Activated CD8-positive, alpha-beta memory T cell treated with anti-CD3 and anti-CD28 coated beads, Interleukin-2, amount 10 ng/mL, durations not matched to agents 7 days and 5 days (primary cell): Measurements from ENCODE around the gene WDR41. TPM values are rescaled to one million over a fixed set of nuclear protein-coding genes. Genes with fewer than 3 reads are reported as not detected.

Source experiments
- ATAC-seq: fragments of 150-1000 bp; cut with Tn5 transposase; one replicate; pipeline ENCODE4 v1.10.0; 2021; ENCODE audit warnings: moderate library complexity
- CTCF ChIA-PET: fragments of 350-600 bp; sonication (Branson Sonifier 250); formaldehyde crosslinking; loops from one replicate; lab custom pipeline; 2021; ENCODE audit warnings: antibody characterized with exemption; lab: Charles Lee
- DNase-seq: peaks from one replicate; pipeline ENCODE4 v3.0.0-alpha.2; 2020
- H3K27ac Mint-ChIP-seq: one replicate; pipeline ENCODE4 v1.8.0; 2021; ENCODE audit warnings: mild to moderate bottlenecking, mixed read lengths
- H3K27me3 Mint-ChIP-seq: one replicate; pipeline ENCODE4 v1.8.0; 2021; ENCODE audit warnings: mixed read lengths
- H3K36me3 Mint-ChIP-seq: one replicate; pipeline ENCODE4 v1.8.0; 2021; ENCODE audit warnings: mild to moderate bottlenecking, mixed read lengths
- H3K4me1 Mint-ChIP-seq: one replicate; pipeline ENCODE4 v1.8.0; 2021; ENCODE audit warnings: mixed read lengths
- H3K4me3 Mint-ChIP-seq: one replicate; pipeline ENCODE4 v1.8.0; 2021; ENCODE audit warnings: mild to moderate bottlenecking, moderate library complexity, mixed read lengths
- H3K9me3 Mint-ChIP-seq: one replicate; pipeline ENCODE4 v1.8.0; 2022; ENCODE audit warnings: low read depth, mixed read lengths
- total RNA-seq, 2 experiments: library from RNA; stranded (reverse); gene quantifications; one replicate each; pipeline ENCODE4 v1.2.3, GENCODE V29; 2021

Gene WDR41
- total RNA-seq, 2 experiments from 2014 or later: 33.2 to 35.7 TPM

DNA sequence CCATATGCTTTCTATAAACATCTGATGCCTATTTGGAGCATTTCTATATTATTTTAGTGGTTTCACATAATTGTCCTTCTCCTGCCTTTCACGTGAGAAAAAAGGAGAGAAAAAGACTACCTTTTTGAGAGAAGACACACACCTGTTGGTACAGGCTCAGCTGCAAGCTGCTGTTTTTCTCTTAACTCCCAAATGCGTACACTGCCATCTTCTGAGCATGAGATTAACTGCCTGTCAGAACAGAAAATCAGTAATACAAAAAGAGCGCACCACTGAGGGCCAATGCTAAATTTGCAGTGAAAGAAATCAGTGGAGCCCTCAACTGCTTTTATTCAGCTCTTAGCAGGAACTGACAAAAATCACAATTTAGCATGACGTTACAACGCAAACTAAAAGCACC lies 54.9 kb downstream of the WDR41 start:
- H3K9me3 Mint-ChIP-seq: no peaks in the 10 kb centered on the region
- DNase-seq: no peak

GRCh38 chr5:77431719-77432118 lies 60.4 kb downstream of the WDR41 start:
- CTCF ChIA-PET: no interaction called here
- Mint-ChIP-seq H3K4me3 (no peak overlapping the region), H3K4me1 (no peaks in the 10 kb centered on the region), H3K9me3 (no peaks in the 10 kb centered on the region), H3K36me3 (peaks cover 34% of the 10 kb centered on the region), H3K27ac (no peak overlapping the region), H3K27me3 (no peaks in the 10 kb centered on the region)
- DNase-seq (no peak), ATAC-seq (no peak)

More for the DNA sequence above, 54.9 kb downstream of the WDR41 start:
- Mint-ChIP-seq H3K4me1 (no peaks in the 10 kb centered on the region), H3K27me3 (no peaks in the 10 kb centered on the region), H3K27ac (no peak overlapping the region), H3K36me3 (peaks cover 22% of the 10 kb centered on the region), H3K4me3 (no peak overlapping the region)
- CTCF ChIA-PET: interaction anchor here (1.0 to 2.2 kb wide), 3 partner anchors 12 to 293 kb away, joined by 3 to 6 read pairs (median 6); no protein-coding TSS in a partner anchor
- ATAC-seq: no peak

DNA sequence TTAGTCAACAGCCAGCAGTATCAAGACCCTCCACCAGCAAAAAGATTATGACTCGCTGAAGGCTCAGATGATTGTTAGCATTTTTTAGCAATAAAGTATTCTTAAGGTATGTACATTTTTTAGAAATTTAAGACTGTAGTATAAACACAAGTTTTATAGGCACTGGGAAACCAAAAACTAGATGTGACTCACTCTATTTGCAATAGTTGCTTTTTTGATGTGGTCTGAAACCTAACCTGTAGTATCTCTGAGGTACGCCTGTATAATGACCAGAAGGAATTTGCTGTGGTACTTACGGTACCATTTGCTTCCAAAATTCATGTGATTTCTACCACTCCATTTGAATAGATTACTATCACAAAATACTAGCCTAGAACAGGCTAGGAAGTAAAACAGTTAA lies 60.8 kb downstream of the WDR41 start:
- no peak overlapping the region for H3K4me3 Mint-ChIP-seq
- H3K36me3 Mint-ChIP-seq: peaks cover 36% of the 10 kb centered on the region
- CTCF ChIA-PET: no interaction called here
- H3K4me1 Mint-ChIP-seq: no peaks in the 10 kb centered on the region
- no peak overlapping the region for H3K27ac Mint-ChIP-seq
- no peak for ATAC-seq
- no peak for DNase-seq
- H3K27me3 Mint-ChIP-seq: no peaks in the 10 kb centered on the region
- H3K9me3 Mint-ChIP-seq: no peaks in the 10 kb centered on the region

GRCh38 chr5:77430726-77431125 lies 61.4 kb downstream of the WDR41 start:
- ATAC-seq: no peak
- H3K27me3 Mint-ChIP-seq: no peaks in the 10 kb centered on the region
- H3K9me3 Mint-ChIP-seq: no peaks in the 10 kb centered on the region
- CTCF ChIA-PET: no interaction called here
- no peak overlapping the region for H3K4me3 Mint-ChIP-seq
- H3K4me1 Mint-ChIP-seq: no peaks in the 10 kb centered on the region
- peaks cover 37% of the 10 kb centered on the region for H3K36me3 Mint-ChIP-seq
- DNase-seq: no peak
- H3K27ac Mint-ChIP-seq: no peak overlapping the region

DNA sequence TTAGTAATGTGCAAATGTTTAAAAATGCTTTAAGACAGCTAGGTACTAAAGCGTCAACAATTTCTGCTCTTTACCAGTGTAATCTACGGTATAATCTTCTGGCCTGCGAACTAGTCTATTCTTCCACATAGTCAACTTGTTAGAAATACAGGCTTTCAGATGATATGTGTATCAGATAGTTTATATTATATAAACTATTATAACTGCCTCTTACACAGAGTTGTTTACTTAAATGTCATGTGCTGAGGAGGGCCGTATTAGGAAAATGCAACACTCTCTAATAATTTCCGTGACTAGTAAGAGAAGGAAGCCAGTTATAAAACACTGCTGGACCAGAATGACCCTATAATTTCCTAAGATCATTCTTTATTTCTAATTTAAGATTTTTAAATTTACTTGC lies 63.6 kb downstream of the WDR41 start:
- peaks cover 39% of the 10 kb centered on the region for H3K36me3 Mint-ChIP-seq

GRCh38 chr5:77427998-77428397 lies 64.1 kb downstream of the WDR41 start:
- Mint-ChIP-seq H3K36me3 (peaks cover 40% of the 10 kb centered on the region), H3K4me3 (no peak overlapping the region), H3K27me3 (no peaks in the 10 kb centered on the region), H3K27ac (no peak overlapping the region), H3K9me3 (no peaks in the 10 kb centered on the region), H3K4me1 (no peaks in the 10 kb centered on the region)
- ATAC-seq (no peak), DNase-seq (no peak)
- CTCF ChIA-PET: interaction anchor here (1.3 kb wide), 1 partner anchor 18 kb away, joined by 4 read pairs; no protein-coding TSS in a partner anchor

More for the DNA sequence above, 63.6 kb downstream of the WDR41 start:
- CTCF ChIA-PET: no interaction called here
- DNase-seq (no peak), ATAC-seq (no peak)
- no peaks in the 10 kb centered on the region for H3K9me3 Mint-ChIP-seq
- H3K27ac Mint-ChIP-seq: no peak overlapping the region
- no peaks in the 10 kb centered on the region for H3K4me1 Mint-ChIP-seq
- H3K4me3 Mint-ChIP-seq: no peak overlapping the region
- no peaks in the 10 kb centered on the region for H3K27me3 Mint-ChIP-seq

DNA sequence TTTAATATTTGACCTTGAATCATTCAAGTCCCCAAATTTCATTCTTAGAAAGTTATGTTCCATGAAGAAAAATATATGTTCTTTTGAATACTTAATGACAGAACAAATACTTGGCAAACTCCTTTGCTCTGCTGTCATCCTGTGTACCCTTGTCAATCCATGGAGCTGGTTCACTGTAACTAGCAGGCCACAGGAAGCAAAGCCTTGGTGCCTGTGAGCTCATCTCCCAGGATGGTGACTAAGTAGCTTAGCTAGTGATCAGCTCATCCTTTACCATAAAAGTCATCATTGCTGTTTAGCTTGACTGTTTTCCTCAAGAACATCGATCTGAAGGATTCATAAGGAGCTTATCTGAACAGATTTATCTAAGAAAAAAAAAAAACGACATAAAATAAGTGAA lies 65.4 kb downstream of the WDR41 start:
- CTCF ChIA-PET: interaction anchor here (1.0 to 1.3 kb wide), 2 partner anchors 17 to 66 kb away, joined by 3 to 4 read pairs; no protein-coding TSS in a partner anchor
- DNase-seq (no peak), ATAC-seq (no peak)
- Mint-ChIP-seq H3K27ac (no peak overlapping the region), H3K27me3 (no peaks in the 10 kb centered on the region), H3K4me1 (no peaks in the 10 kb centered on the region), H3K9me3 (no peaks in the 10 kb centered on the region), H3K4me3 (no peak overlapping the region), H3K36me3 (peaks cover 33% of the 10 kb centered on the region)

GRCh38 chr5:77425998-77426659 lies 66.0 kb downstream of the WDR41 start:
- Mint-ChIP-seq H3K9me3 (no peaks in the 10 kb centered on the region), H3K27me3 (no peaks in the 10 kb centered on the region), H3K27ac (no peak overlapping the region), H3K36me3 (peaks cover 28% of the 10 kb centered on the region), H3K4me3 (no peak overlapping the region), H3K4me1 (no peaks in the 10 kb centered on the region)
- ATAC-seq (no peak), DNase-seq (no peak)
- CTCF ChIA-PET: no interaction called here

DNA sequence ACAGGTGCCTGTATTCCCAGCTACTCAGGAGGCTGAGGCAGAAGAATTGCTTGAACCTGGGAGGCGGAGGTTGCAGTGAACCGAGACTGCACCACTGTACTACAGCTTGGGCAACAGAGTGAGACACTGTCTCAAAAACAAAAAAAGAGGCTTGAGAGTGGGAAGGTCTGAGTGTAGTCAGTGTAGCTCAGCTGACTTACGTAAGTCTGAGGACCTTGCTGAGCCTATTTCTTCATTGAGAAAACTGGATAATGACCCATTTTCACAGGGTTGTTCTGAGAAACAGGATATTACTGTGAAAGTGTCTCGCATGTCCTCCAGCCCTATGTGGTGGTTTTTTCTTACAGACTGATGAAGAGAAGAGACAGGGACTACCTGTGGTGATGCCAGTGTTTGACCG lies 66.7 kb downstream of the WDR41 start:
- H3K27ac Mint-ChIP-seq: no peak overlapping the region
- no peaks in the 10 kb centered on the region for H3K4me1 Mint-ChIP-seq
- no peaks in the 10 kb centered on the region for H3K27me3 Mint-ChIP-seq
- ATAC-seq: no peak
- H3K4me3 Mint-ChIP-seq: no peak overlapping the region
- CTCF ChIA-PET: no interaction called here
- no peak for DNase-seq
- H3K9me3 Mint-ChIP-seq: no peaks in the 10 kb centered on the region
- peaks cover 26% of the 10 kb centered on the region for H3K36me3 Mint-ChIP-seq

- ATAC-seq (no peak), DNase-seq (no peak)
- no peak overlapping the region for H3K4me3 Mint-ChIP-seq
- no peaks in the 10 kb centered on the region for H3K27me3 Mint-ChIP-seq
- H3K27ac Mint-ChIP-seq: no peak overlapping the region
- peaks cover 24% of the 10 kb centered on the region for H3K36me3 Mint-ChIP-seq
- CTCF ChIA-PET: no interaction called here
- no peaks in the 10 kb centered on the region for H3K4me1 Mint-ChIP-seq
- H3K9me3 Mint-ChIP-seq: no peaks in the 10 kb centered on the region
Observed at GRCh38 chr5:77424921-77425320, 67.2 kb downstream of the WDR41 start.

GRCh38 chr5:77423022-77423750 lies 68.9 kb downstream of the WDR41 start:
- CTCF ChIA-PET: interaction anchor here (0.8 kb wide), 1 partner anchor 69 kb away, joined by 3 read pairs; the partner anchor contains the start of gene WDR41
- H3K36me3 Mint-ChIP-seq: peaks cover 17% of the 10 kb centered on the region
- DNase-seq (no peak), ATAC-seq (no peak)
- H3K9me3 Mint-ChIP-seq: no peaks in the 10 kb centered on the region
- H3K27me3 Mint-ChIP-seq: no peaks in the 10 kb centered on the region
- H3K27ac Mint-ChIP-seq: no peak overlapping the region
- no peaks in the 10 kb centered on the region for H3K4me1 Mint-ChIP-seq
- no peak overlapping the region for H3K4me3 Mint-ChIP-seq

DNA sequence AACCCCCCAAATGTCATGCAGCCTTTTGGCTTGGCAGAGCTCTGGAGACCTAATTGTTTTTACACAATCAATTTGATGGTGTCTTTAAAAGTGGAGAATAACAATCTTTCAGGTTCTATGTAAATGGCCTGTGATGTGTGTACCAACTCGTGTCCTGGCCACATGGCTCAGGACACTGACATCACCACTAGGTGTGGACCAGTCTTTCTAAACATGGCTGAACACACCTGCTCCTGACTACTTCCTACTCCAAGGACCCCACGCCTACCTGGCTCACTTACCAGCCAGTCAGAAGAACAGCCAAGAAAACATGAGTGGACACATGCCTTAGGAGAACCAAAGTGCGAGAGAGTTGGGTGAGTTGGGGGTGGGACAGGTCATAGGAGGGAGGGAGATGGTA lies 71.2 kb downstream of the WDR41 start:
- no peak for DNase-seq
- H3K4me3 Mint-ChIP-seq: no peak overlapping the region
- CTCF ChIA-PET: interaction anchor here (1.1 kb wide), 1 partner anchor 11 kb away, joined by 4 read pairs; no protein-coding TSS in a partner anchor
- H3K27me3 Mint-ChIP-seq: peaks cover 2% of the 10 kb centered on the region
- H3K36me3 Mint-ChIP-seq: peaks cover 14% of the 10 kb centered on the region
- H3K9me3 Mint-ChIP-seq: no peaks in the 10 kb centered on the region
- no peak for ATAC-seq
- H3K27ac Mint-ChIP-seq: no peak overlapping the region
- no peaks in the 10 kb centered on the region for H3K4me1 Mint-ChIP-seq

DNA sequence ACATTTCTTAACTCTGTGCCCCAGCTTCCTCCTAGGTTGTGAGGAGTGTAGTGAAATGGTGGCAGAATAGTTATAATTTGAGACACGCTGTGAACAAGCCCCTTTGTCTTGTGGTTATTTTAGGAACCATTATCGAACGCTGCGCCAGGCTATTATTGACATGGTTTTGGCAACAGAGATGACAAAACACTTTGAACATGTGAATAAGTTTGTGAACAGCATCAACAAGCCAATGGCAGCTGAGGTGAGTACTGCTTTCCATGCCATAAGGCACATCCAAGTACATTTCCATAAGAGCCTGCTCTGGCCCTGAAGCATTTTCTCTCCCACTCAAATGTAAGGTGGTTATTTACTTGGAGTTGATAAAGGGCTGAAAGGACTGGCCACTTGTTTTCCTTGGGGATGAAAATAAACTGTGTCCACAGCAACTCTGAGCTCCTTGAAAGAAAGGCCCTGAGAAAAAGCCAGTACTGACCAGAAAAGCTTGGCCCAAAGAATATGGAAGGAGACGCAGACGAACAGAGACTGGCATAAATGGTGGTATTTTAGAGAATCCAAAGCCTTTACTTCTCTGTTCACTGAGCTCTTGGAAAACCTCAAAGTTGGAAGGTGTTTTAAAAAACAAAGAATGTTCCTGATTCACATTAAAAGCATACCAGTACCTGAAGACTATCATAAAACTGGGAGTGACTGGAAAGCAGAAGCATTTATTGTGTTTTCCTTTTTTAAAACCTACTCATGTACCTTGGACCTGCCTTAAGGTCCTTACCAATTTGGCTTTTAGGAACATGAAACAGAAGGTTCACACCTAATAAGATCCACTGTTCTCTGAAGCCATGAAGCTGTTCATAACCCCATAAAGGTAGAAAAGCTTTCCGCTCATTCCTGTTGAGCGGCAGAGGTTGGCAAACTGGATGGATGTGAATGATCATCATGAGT lies 72.2 kb downstream of the WDR41 start:
- ATAC-seq: no peak
- Mint-ChIP-seq H3K9me3 (no peaks in the 10 kb centered on the region), H3K27me3 (peaks cover 2% of the 10 kb centered on the region), H3K27ac (no peak overlapping the region), H3K36me3 (peaks cover 12% of the 10 kb centered on the region), H3K4me1 (no peaks in the 10 kb centered on the region), H3K4me3 (no peak overlapping the region)
- DNase-seq: no peak
- CTCF ChIA-PET: interaction anchor here (1.1 kb wide), 2 partner anchors 10 to 18 kb away, joined by 4 read pairs; no protein-coding TSS in a partner anchor
